Activated CD4-positive, alpha-beta T cell treated with anti-CD3 and anti-CD28 coated beads, Interleukin-2, Interleukin-4, amounts not matched to agents 100 ng/mL and 50 ng/mL, durations not matched to agents 16 hours and 8 hours (primary cell): ENCODE measurements around the gene CTU2.

ENCODE experiments used
- DNase-seq: peaks from one replicate; pipeline ENCODE4 v3.0.0-alpha.2; 2020; ENCODE audit warnings: low spot score

The CTU2 gene

DNA sequence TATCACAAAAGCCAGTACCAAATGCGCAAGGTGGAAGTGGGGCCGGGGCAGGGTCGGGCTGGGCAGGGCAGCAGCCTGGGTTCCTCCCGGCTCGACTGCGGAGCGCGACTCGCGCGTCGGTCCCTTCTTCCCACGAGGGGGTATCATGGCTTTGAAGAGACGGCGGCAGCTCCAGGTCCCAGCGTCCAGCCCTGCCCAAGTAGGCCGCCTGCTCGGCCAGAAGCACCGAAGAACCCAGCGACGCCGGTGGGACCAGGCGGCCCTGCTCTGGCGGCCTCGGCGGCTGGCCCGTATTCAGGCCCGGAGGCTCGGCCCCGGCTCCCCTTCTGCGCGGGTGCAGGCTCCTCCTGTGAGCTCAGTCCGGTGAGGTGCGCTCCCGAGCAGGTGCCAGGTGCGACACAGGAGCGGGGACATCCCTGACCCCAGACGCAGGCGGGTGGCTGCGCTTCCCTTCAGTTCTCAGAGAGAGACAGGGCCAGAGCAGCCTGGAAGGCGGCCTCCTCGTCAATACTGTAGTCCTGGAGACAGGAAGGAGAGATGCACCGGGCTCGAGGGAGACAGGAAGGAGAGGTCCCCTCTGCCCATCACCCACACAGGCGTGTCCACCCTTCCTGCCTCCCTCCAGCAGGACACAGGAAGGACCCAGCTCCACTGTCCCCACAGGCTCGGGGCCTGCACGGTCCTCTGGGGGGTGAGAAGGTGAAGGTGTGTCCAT lies 9.0 kb upstream of the CTU2 start:
- DNase-seq, result no peak

DNA sequence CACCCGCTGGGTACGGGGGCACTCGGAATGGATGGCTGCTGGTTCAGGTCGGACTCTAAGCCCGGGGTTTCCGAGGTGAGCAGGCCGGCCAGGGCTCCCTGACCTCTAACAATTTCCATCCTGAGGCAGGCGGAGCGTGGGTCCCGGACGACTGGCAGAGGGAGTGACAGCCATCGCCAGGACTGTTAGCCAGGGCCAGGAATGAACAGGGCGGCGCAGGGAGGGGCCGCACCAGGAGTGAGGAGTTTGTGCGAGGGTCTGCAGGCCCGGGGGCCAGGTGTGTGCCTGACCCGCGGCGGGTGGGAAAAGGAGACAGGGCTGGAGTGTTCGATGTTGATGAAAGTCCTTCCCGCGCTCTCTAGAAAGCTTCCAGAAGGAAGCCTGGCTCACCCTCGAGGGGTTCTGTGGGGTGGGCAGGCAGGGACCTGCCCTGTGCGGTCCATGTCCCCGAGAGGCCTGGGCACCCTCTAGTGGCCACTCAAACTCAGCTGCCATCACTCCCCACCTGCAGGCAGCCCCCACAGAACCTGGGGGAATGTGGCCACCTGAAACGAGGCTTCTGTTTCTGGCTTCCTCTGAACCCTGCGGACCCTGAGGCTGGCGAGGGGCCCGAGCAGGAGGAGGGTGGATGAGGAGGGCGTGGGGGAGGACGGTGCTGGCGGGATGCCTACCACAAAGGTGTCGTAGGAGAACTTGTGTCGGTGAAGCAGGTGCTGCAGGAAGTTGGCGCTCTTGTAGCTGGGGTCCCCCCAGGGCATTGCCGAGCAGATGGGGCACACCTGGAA lies 8.3 kb upstream of the CTU2 start:
- no peak for DNase-seq

DNA sequence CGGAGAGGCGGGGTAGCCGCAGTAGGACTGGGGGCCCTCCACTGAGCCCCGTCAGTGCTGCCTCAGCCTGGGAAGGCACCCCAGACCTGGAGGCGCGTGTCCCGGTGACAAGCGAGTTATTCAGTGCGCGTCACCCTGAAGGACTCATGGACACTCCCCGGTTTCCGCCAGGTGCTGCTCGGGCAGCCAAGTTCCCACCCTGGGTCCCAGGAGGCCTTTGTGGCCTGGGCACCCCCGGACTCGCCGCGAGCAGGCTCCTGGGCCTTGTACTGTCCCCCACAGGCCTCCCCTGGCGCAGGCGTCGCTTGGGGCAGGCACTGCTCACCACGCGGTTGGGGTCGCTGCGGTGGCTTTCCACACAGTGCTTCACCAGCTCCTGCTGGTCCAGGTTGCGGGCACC lies 7.7 kb upstream of the CTU2 start:
- no peak for DNase-seq

DNA sequence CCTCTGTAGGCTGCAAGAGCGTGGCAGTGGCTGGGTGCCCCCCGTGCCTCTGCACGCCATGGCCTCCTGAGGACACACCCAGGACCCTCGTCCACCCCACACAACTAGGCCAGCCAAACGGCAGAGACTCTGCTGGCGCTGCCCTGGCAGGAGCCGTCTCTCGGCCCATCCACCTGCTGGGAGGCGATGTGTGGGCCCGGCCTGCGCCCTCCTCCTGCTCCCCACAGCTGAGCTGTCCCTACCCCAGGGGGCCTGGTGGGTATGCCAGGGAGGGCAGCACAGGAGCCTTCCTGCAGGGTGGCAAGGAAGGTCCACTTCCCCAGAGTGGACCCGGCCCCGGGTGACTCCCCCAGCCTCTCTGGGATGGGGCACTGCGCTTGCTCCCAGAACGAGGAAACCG lies 7.1 kb upstream of the CTU2 start:
- DNase-seq, result no peak

DNA sequence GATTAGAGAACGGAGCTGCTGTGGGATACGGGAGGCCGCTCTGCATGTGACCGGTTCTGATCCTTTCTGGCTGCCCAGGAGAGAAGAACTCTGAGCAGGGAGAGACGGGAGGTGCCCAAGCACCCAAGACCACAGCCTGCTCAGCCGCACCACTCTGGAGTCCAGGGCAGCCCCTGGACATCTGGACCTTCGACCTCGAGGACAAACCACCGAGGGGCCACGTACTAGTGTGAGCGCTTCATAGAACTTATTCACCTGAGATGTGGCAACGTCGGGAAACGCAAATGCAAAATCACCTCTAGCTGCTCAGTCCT lies 6.0 kb upstream of the CTU2 start:
- DNase-seq, result no peak

DNA sequence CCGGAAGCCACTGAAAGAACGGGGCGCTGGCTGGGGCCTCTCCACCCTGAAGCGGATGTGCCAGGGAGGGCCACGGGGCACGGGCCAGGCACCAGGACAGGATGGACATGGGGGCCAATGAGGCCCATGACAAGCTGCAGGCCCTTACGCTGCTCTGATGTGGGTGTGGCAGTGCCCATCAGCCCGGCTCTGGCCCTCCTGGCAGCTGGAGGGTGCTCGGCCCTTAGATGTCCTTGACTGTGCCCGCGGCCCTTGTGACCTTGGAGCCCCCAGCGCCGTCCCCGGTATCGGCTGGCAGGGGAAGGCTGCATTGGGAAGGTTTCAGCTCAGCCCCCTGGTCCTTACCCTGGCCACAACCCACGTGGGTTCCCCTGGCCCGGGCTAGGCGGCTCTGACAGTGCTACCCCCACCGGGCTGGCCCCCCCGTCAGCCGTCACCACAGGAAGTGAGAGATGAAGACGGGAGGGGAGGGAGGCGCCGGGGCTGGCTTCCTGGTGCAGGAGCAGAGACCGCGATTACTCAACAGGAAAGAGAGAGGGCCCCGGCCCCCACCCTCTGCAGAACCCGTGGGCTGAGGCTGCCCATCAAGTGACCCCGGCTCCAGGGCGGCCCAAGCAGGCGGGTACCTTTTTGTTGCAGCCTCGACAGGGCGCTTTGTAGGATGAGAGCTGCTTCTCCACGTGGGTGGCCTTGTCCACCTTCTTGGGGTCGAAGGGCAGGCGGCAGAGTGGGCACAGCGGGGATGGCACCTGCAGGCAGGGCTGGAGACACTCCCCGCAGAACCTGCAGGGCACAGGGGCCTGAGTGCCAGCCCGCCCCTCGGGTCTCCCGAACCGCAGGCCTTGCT lies 5.4 kb upstream of the CTU2 start:
- peak; percentile 96 for DNase-seq

DNA sequence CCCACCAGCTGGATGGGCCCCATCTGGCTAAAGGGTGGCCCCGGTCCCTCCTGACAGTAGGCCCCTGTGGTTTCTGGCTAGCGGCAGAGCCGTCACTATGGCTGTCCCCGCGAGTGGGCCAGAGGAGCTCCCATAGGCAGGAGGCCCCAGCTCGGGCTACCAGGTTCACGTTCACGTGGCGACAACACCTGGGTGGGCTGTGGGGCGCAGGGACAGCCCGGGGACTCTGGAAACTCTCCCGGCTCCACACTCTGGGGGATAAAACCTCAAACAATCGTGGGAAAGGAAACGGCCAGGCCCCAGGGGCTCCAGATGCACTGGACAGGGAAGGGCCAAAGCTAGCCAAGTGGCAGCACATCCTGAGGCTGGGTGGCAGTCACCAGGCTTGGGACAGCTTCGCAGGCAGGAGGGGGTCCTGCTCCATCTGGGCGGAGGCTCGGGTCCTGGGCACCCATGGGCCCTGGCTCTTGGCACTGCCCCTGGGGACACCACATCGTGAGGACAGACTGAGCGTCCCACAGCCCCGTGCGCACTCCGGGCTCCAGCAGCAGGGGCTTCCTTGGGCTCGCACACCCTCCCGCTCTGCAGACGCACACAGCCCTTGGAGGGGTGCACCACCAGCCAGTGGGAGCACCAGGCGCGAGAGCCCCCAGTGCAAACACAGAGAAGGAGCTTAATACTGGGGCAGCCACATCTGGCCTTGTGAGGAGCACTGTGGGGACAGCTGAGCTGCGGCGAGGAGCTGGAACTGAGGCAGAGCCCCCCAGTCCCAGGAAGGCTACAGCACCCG lies 4.5 kb upstream of the CTU2 start:
- DNase-seq, result no peak

DNA sequence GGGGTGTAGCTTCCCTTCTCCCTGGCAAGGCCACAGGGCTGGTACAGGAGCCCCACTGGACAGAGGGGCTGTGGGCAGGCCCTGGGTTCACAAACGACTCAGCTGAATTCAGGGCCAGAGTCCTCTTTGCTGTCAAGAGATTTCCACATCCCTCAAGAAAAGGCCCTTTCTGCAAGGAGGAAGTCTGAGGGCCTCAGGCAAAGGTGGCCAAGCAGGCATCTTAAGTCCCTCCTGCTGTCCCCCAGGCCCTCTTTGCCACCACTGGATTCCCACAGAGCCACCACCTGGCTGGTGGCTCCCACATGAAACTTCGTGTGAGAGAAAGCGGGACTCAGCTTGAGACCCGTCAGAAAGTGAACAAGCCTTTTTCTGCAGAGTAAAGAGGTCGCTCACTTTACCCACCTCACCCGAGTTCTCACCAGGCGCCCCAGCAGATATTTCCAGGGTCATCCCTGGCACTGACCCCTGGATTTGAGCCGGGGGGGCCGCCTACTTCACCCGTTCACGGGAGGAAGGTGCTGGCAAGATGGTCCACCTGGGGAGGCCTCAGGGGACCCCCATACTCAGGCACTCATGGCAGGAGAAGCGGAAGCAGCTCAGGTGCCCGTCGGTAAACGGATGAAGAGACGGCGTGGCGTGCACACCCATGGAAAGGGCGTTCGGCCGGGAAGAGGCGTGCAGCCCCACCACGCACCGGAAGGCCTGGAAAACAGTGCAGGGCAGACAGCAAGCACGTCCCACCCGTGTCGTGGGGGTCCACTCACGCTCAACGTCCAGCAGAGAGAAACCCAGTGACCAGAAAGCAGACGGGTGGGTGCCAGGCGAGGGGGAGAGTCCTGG lies 3.7 kb upstream of the CTU2 start:
- no peak for DNase-seq

DNA sequence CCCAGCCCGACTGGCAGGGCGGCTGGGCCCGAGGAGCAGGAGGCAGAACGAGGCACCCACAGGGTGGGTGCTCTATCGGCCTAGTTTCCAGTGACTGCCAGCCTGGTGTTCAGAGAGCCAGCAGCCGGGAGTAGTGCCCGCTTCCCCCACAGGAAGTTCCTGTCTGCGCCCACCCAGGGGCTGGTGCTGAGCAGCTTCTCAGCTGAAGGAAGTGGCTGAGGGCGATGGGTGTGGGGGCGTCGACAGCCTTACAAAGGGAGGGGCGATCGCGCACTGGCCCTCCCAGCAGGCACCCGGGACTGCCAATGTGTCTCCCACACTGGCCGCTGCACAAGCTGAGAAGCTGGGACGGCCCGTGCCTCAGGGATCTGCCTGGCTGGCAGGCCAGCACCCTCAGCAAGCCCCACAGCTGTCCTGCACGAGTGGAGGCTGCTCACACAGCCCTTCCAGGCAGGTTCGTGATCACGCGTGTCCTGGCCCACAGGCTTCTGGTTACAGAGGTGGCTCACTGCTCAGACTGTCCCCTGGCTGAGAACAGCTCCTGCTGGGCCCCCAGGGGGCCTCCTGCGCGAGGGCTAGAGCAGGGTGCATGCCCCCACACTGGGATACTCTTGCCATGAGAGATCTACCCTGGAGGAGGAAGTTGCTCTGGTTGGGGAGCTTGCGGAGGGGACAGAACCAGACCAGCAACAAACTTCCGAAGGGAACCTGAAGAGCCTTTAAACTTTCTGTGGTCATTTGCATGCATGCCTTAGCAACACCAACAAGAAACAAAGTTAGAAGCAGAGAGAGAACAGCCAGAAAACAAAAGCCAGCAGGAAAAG lies 2.6 kb upstream of the CTU2 start:
- peak; percentile 77 for DNase-seq

DNA sequence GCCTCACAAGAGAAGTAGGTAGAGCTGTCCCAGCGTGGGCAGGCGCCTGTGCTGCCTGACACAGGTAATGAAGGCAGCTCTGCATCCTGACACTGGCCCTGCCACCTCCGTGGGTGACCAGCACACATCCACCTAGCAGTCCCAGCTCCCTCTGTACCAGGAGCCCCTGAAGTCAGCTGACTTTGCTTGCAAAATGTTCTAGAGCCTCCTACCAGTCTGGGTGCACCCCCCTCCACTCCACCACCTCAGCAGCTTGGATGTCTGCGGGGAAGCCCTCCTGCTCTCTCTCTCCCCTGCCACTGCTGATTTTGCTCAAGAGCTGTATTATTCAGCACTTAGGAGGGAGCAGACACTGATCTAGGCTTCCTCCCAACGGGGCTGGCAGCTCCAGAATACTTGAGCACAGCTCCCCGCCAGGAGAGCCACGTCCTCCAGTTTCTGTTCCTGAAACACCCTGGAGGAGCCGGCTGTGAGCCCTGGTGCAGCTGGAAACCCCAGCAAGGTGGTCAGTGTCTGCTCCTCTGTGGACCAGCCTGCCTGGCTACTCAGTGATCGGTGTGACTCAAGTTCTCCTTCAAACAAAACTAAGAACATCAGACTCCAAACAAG lies 1.1 kb upstream of the CTU2 start:
- no peak for DNase-seq

DNA sequence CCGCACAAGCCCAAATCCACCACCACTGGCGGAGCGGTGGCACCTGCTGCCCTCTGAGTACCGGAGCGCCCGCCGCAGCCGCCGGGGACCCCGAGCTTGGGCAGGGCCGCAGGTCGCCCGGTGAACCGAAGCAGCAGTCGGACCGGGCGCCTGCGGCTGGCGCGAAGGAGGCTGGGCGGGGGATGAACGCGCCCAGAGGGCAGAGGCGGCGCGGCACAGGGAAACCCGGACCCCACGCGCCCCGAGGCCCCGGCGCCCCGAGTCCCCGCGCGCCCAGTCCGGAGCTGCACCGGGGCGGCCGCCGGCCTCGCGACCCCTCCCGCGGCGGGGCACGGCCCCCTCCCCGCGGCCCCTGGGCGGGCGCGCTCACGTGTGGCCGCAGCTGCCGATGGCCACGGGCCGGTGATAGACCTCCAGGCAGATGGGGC lies 488 bp upstream of the CTU2 start:
- no peak for DNase-seq

DNA sequence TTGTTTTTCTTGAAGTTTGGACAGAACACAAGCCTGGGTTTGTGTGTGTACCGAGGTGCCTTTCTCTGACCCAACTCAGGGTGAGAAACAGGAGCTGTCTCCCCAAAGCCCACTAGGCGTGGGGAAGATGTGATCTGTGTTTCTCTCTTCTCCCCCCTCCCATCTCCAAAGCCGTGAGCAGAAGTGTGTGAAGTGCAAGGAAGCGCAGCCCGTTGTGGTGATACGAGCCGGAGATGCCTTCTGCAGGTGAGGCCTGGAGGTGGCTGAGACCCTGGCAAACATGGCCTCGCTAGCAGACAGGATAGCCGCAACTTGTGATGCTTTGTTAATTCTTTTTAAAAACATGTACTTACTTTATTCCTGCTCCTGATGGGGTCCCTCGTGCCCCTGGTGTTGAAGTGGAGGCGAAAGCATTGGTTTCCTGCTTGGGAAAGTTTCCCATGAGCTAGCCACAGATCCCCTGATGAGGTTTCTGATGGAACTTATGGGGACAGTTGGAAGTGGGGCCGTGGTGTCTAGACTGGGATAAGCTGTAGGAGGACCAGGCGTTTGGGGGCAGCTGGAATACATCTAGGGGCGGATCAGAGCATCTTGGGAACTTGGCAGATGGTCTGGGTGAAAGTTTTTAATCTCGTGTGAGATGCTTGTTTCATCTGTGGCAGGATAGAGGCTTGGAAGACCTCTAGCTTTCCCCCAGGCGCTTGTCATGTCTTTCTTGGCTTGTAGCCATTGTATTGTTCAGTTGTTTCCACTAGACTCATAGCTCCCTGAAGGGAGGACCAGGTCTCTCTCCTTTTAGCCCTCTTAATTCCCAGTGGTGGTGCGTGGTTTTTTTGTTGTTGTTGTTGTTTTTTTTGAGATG lies 893 bp downstream of the CTU2 start:
- no peak for DNase-seq

DNA sequence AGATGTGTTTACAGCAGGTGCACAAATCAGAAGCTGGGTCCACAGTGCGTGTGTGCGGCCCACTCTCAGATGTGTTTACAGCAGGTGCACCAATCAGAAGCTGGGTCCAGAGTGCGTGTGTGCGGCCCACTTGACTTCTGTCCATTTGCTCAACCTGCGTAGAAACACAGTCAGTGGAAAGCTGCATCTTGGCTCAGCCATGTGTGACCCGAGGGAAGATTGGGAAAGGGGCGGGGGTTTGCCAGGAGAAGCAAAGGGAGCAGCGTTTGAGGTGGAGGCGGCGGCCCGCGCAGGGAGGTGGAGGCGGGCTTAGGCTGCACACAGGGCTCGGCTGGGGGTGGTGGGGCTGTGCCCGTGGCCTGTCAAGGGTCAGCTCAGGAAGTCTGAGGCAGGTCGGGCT lies 4.3 kb downstream of the CTU2 start:
- no peak for DNase-seq

DNA sequence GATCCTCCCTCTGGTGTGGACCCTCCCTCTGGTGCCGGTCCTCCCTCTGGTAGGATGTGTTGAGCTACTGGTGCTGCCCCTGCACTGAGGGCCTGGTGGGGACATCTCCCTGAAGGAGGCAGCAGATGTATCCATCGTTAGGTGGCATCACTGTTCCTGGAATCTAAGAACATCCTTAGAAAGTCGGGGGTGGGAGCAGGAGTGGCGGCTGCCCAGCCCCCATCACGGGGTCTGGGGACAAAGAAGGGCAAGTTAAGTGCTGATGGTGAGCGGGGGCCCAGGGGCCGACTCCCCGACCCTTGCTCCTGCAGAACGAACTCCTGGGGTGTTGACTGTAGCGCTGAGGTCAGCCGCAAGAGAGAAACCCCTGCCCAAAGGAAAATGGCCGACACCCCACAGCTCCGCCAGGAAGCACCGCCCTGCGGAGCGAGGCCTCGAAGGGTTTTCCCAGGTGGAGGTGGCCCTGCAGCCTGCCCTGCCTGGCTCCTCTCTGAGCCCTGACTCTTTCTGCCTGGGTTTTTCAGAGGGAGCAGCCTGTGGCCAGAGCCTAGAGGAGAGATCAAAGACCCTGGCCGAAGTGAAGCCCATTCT lies 5.5 kb downstream of the CTU2 start:
- DNase-seq, result no peak

DNA sequence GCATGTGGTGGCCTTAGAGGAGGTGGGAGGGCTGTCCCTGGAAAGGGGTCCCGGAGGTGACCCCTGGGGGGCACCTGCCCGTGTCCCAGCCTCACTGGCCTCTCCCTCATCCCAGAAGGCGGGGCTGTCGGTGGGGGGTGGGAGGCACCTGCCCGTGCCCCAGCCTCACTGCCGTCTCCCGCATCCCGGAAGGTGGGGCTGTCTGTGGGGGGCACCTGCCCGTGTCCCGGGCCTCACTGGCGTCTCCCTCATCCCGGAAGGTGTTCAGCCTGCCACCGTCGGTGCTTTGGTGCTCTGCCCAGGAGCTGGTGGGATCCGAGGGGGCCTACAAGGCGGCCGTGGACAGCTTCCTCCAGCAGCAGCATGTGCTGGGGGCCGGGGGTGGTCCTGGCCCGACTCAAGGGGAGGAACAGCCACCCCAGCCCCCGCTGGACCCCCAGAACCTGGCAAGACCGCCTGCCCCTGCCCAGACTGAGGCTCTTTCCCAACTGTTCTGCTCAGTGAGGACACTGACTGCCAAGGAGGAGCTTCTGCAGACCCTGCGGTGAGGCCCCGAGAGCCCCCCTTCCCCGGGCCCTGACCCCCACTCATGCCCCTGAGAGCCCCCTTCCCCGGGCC lies 6.2 kb downstream of the CTU2 start:
- no peak for DNase-seq

DNA sequence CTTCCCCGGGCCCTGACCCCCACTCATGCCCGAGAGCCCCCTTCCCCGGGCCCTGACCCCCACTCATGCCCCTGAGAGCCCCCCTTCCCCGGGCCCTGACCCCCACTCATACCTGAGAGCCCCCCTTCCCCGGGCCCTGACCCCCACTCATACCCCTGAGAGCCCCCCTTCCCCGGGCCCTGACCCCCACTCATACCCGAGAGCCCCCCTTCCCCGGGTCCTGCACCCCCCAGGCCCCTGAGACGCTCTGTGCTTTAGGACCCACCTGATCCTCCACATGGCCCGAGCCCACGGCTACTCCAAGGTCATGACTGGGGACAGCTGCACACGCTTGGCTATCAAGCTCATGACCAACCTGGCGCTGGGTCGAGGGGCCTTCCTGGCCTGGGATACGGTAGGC lies 6.8 kb downstream of the CTU2 start:
- DNase-seq, result no peak

DNA sequence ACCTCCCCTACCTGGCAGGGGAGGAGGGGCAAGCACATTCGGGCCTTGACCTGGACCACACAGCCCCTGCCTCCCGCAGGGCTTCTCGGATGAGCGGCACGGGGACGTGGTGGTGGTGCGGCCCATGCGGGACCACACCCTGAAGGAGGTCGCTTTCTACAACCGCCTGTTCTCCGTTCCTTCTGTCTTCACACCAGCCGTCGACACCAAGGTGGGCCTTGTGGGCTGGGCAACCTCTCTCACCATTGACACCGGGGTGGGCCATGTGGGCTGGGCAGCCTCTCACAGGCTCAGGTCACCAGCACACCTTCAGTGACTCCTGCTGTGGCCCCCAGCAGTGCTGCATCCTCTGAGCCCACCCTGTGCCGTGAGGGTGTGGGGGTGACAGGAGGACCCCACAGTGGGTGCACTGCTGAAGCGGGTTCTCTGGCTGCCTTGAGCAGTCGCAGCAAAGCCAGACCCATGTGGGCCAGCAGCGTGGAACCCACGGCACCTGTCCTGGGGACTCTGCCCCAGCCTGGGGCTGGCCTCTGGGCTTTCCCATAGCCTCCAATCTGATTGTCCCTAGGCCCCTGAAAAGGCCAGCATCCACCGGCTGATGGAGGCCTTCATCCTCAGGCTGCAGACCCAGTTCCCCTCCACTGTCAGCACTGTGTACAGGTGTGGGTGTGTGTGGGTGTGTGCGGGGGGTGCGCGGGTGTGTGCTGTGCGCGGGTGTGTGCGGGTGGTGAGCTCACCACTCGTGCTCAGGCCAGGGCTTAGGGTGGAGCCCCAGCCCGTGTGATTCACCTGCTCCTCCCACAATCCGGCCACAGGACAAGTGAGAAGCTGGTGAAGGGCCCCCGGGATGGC lies 7.5 kb downstream of the CTU2 start:
- no peak for DNase-seq
